A673 (cell line): ENCODE results near the gene TBL1X.

ENCODE experiments used
- CTCF ChIP-seq: fragments of 300-800, 200-600 bp; sonication (generic); conservative IDR thresholded peaks from 2 replicates; pipeline ENCODE4 v1.5.1; 2017; ENCODE audit warnings: low read depth, mild to moderate bottlenecking, antibody characterized with exemption, low read length, moderate library complexity, mixed read lengths
- EZH2 ChIP-seq: fragments of 200-600 bp; sonication (generic); IDR thresholded peaks from 2 replicates; pipeline ENCODE4 v1.6.1; 2017; ENCODE audit warnings: borderline replicate concordance, low read depth, mild to moderate bottlenecking, mixed read lengths, antibody characterized with exemption, low read length; ENCODE audit not compliant: poor library complexity, severe bottlenecking

DNA sequence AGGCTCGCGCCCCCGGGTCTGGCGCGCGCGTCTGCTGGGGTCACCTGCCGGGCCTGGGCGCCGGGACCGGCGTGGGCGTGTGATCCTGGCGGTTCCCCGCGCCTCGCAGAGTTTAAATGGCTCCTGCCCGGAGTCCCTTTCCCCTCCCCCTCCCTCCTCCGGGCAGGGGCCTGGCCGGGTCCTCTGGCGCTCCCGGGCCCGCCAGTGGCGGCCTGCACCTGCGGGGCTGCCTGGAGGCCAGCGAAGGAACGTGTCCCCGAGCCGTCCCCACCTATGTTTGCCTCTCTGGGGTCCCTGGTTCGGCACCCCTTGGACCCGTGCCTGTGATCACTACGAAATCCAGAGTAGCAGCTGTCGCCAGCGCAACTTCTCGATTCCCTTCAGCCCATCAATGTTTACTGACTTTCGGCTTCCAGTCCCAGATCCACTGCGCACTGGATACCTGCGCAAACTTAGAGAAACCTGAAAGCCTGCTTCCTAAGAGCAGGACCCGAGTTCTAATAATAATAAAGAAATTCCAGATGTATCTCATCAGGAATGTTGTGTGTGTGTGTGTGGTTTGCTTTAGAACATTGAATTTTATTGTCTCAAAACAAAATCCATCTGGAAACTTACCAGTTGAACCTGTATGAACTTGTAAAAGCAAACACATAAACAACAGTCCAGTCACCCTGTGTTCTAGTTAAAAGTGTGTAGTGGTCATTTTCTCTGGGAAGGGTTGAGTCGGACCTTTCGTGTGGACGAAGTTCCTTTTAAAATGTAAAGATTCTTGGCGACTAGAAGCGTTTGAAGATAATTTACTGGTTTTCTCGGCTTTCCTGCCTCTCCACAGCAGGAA, 322.2 kb downstream of the TBL1X start:
- TF ChIP-seq CTCF: no peak
- no peak for TF ChIP-seq EZH2
